ENCODE results near the gene FCAR. TPM values are rescaled to one million over a fixed set of nuclear protein-coding genes. Genes with fewer than 3 reads are reported as not detected.

The FCAR gene
- total RNA-seq, 1 experiment from 2014 or later: not detected

GRCh38 chr19:54888239-54888638 lies 14.2 kb downstream of the FCAR start:
- Histone ChIP-seq H3K4me3 (ENCODE audit: low read depth in 2 of 2, low read length in 2 of 2) (no peak overlapping the region), H3K27me3 (ENCODE audit: control insufficient read depth, insufficient read depth, low read length) (no peaks in the 10 kb centered on the region), H3K9me3 (ENCODE audit: control insufficient read depth, insufficient read depth, low read depth, low read length) (no peaks in the 10 kb centered on the region), H3K27ac (ENCODE audit: low read length) (no peak overlapping the region), H3K4me1 (ENCODE audit: control insufficient read depth, insufficient read depth, low read length) (no peaks in the 10 kb centered on the region; the same call in 1 of the 2 replicates), H3K36me3 (ENCODE audit: control insufficient read depth, insufficient read depth, low read length) (no peaks in the 10 kb centered on the region)
- no TSS peak for BruUV-seq (replicated peaks)
- ATAC-seq (no peak; the same call in 1 of the 2 replicates), DNase-seq (ENCODE audit: low read depth, low spot score) (no peak)
- TF ChIP-seq POLR2AphosphoS5 (IDR thresholded peaks at IDR 0.05; ENCODE audit: low read depth, low read length): no peak
- no peak for TF ChIP-seq REST (IDR thresholded peaks at IDR 0.05; ENCODE audit: insufficient read depth in 1 of 2, low read depth in 2 of 2, low read length in 1 of 2)
- TF ChIP-seq SIN3A (IDR thresholded peaks at IDR 0.05; ENCODE audit: borderline replicate concordance, insufficient read depth, low read depth, low read length): no peak
- TF ChIP-seq CTCF (IDR thresholded peaks at IDR 0.05): no peak
- TF ChIP-seq TCF7L2 (IDR thresholded peaks at IDR 0.05; ENCODE audit: low read depth, low read length): no peak
- ChIA-PET POLR2A (no interaction called here), CTCF (no interaction called here)
- intact Hi-C loops (cut with micrococcal nuclease; ENCODE audit: unreplicated experiment) (no loop called here), in situ Hi-C loops (cut with HindIII; ENCODE audit: low pct_unique_long_range_greater_than_20kb, low sequenced_read_pairs) (no loop called here)

GRCh38 chr19:54889566-54889965 lies 15.5 kb downstream of the FCAR start:
- Histone ChIP-seq H3K27ac (ENCODE audit: low read length) (no peak overlapping the region), H3K9me3 (ENCODE audit: control insufficient read depth, insufficient read depth, low read depth, low read length) (no peaks in the 10 kb centered on the region), H3K27me3 (ENCODE audit: control insufficient read depth, insufficient read depth, low read length) (no peaks in the 10 kb centered on the region), H3K4me3 (ENCODE audit: low read depth in 2 of 2, low read length in 2 of 2) (no peak overlapping the region), H3K4me1 (ENCODE audit: control insufficient read depth, insufficient read depth, low read length) (no peaks in the 10 kb centered on the region; the same call in 1 of the 2 replicates), H3K36me3 (ENCODE audit: control insufficient read depth, insufficient read depth, low read length) (no peaks in the 10 kb centered on the region)
- in situ Hi-C loops (cut with HindIII; ENCODE audit: low pct_unique_long_range_greater_than_20kb, low sequenced_read_pairs): no loop called here
- CTCF ChIA-PET: no interaction called here
- intact Hi-C loops (cut with micrococcal nuclease; ENCODE audit: unreplicated experiment): no loop called here
- ATAC-seq (no peak), DNase-seq (ENCODE audit: low read depth, low spot score) (no peak)
- POLR2A ChIA-PET: interaction anchor here (0.6 kb wide), 1 partner anchor 460 kb away, joined by 7 read pairs; no protein-coding TSS in a partner anchor
- BruUV-seq (replicated peaks): no TSS peak
- TF ChIP-seq SIN3A (IDR thresholded peaks at IDR 0.05; ENCODE audit: borderline replicate concordance, insufficient read depth, low read depth, low read length) (no peak), TCF7L2 (IDR thresholded peaks at IDR 0.05; ENCODE audit: low read depth, low read length) (no peak), CTCF (IDR thresholded peaks at IDR 0.05) (no peak), POLR2AphosphoS5 (IDR thresholded peaks at IDR 0.05; ENCODE audit: low read depth, low read length) (no peak), REST (IDR thresholded peaks at IDR 0.05; ENCODE audit: insufficient read depth in 1 of 2, low read depth in 2 of 2, low read length in 1 of 2) (no peak)

Data from Panc1 (cell line).